ENCODE measurements around the gene XCL1. TPM values are rescaled to one million over a fixed set of nuclear protein-coding genes. Genes with fewer than 3 reads are reported as not detected.

XCL1 gene
- total and polyA plus RNA-seq, 2 experiments from 2014 or later = 0.24 TPM; not detected in 1

DNA sequence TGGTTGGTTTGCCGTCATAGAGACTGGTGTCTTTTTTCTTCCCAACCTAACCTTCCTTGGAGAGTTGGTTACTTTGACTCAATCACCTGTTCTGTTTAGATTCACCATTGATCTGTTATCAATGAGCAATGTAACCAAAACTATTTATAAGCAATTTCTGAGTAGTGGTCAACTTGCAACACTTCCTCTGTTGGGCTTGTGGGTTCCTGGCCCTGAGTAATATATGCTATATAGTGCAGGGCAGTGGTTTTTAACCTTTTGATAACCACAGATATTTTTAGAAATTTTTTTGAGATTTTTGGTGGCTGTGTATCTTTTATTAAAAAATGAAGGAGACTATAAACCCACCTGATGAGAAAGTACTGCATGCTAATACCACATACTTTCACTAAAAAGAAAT lies 9.4 kb upstream of the XCL1 start (continued):
- TF ChIP-seq JUNB (IDR thresholded peaks at IDR 0.05; ENCODE audit: unreplicated experiment) = no peak
- TF ChIP-seq, protein P1, sequence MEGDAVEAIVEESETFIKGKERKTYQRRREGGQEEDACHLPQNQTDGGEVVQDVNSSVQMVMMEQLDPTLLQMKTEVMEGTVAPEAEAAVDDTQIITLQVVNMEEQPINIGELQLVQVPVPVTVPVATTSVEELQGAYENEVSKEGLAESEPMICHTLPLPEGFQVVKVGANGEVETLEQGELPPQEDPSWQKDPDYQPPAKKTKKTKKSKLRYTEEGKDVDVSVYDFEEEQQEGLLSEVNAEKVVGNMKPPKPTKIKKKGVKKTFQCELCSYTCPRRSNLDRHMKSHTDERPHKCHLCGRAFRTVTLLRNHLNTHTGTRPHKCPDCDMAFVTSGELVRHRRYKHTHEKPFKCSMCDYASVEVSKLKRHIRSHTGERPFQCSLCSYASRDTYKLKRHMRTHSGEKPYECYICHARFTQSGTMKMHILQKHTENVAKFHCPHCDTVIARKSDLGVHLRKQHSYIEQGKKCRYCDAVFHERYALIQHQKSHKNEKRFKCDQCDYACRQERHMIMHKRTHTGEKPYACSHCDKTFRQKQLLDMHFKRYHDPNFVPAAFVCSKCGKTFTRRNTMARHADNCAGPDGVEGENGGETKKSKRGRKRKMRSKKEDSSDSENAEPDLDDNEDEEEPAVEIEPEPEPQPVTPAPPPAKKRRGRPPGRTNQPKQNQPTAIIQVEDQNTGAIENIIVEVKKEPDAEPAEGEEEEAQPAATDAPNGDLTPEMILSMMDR (conservative IDR thresholded peaks at IDR 0.05; ENCODE audit: low read depth in 2 of 2) = no peak
- TF ChIP-seq, protein P2, sequence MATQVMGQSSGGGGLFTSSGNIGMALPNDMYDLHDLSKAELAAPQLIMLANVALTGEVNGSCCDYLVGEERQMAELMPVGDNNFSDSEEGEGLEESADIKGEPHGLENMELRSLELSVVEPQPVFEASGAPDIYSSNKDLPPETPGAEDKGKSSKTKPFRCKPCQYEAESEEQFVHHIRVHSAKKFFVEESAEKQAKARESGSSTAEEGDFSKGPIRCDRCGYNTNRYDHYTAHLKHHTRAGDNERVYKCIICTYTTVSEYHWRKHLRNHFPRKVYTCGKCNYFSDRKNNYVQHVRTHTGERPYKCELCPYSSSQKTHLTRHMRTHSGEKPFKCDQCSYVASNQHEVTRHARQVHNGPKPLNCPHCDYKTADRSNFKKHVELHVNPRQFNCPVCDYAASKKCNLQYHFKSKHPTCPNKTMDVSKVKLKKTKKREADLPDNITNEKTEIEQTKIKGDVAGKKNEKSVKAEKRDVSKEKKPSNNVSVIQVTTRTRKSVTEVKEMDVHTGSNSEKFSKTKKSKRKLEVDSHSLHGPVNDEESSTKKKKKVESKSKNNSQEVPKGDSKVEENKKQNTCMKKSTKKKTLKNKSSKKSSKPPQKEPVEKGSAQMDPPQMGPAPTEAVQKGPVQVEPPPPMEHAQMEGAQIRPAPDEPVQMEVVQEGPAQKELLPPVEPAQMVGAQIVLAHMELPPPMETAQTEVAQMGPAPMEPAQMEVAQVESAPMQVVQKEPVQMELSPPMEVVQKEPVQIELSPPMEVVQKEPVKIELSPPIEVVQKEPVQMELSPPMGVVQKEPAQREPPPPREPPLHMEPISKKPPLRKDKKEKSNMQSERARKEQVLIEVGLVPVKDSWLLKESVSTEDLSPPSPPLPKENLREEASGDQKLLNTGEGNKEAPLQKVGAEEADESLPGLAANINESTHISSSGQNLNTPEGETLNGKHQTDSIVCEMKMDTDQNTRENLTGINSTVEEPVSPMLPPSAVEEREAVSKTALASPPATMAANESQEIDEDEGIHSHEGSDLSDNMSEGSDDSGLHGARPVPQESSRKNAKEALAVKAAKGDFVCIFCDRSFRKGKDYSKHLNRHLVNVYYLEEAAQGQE (IDR thresholded peaks at IDR 0.05; ENCODE audit: unreplicated experiment) = no peak

DNA sequence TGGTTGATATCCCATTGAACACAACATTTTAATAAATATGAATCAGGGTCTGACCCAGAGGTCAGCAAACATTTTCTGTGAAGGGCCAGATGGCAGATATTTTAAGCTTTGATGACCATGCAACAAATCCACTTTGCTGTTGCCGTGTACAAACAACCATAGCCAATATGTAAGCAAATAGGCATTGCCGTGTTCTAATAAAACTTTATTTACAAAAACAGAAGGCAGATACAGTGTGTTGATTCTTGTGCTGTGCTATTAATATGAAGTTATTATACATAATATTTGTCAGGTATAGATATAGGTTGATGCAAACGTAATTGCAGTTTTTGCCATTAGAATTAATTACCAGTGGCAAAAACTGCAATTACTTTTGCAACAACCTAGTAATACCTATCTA lies 8.8 kb upstream of the XCL1 start:
- Mint-ChIP-seq H3K9me3 (no peaks in the 10 kb centered on the region; the same call in 1 of the 3 replicates), H3K27ac (no peak overlapping the region; the same call in 1 of the 2 replicates), H3K27me3 (ENCODE audit: insufficient read depth, low read depth, poor library complexity) (peaks cover 2% of the 10 kb centered on the region), H3K4me3 (no peak overlapping the region), H3K36me3 (ENCODE audit: low read depth) (no peaks in the 10 kb centered on the region), H3K4me1 (peaks cover 32% of the 10 kb centered on the region)
- H3K27ac ChIP-seq (ENCODE audit: low read depth) = no peak overlapping the region
- H3K9me2 ChIP-seq (ENCODE audit: insufficient read depth) = no peaks in the 10 kb centered on the region; the same call in 1 of the 2 replicates
- H3K4me2 ChIP-seq = no peak overlapping the region
- no peaks in the 10 kb centered on the region for H3K27me3 ChIP-seq (ENCODE audit: insufficient read depth)
- H3K4me3 ChIP-seq = no peak overlapping the region
- DNase-seq (ENCODE audit: low spot score) (no peak), ATAC-seq (no peak)
- H3K79me2 ChIP-seq (replicated peaks; ENCODE audit: insufficient read depth) = no peaks in the 10 kb centered on the region
- peaks cover 27% of the 10 kb centered on the region for H3K4me1 ChIP-seq (ENCODE audit: insufficient read depth)
- H3F3A ChIP-seq (replicated peaks; ENCODE audit: low read depth) = no peaks in the 10 kb centered on the region
- H4K20me1 ChIP-seq (replicated peaks; ENCODE audit: insufficient read depth) = no peaks in the 10 kb centered on the region
- no peak overlapping the region for H2AFZ ChIP-seq
- TF ChIP-seq JUNB (IDR thresholded peaks at IDR 0.05; ENCODE audit: unreplicated experiment) = no peak
- TF ChIP-seq CREB1 (CRISPR knock-in tag; IDR thresholded peaks at IDR 0.05; ENCODE audit: low read depth) = no peak
- no peaks in the 10 kb centered on the region for H3K36me3 ChIP-seq (ENCODE audit: insufficient read depth)

DNA sequence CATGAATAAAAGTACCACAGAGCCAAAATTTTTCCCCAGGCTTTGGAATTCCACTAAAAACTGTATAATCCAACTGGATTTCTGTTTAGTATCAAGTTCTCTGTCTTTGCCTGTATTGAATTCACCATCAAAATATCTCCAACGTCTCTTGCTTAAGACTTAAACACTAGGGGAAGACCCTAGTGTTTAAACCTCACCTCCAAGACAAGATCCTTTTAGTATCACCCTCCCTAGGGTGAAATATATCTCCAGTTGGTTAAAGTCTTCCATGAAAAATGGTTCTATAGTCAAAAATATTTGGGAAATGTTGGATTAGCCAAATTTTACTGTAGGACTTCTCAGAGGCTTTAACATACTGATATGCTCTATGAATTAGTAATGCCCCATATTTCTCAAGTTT lies 8.1 kb upstream of the XCL1 start:
- Histone ChIP-seq H4K20me1 (replicated peaks; ENCODE audit: insufficient read depth) (no peaks in the 10 kb centered on the region), H3K27ac (ENCODE audit: low read depth) (no peak overlapping the region), H3F3A (replicated peaks; ENCODE audit: low read depth) (no peaks in the 10 kb centered on the region), H3K4me2 (no peak overlapping the region), H3K4me1 (ENCODE audit: insufficient read depth) (peaks cover 29% of the 10 kb centered on the region), H3K27me3 (ENCODE audit: insufficient read depth) (no peaks in the 10 kb centered on the region), H3K36me3 (ENCODE audit: insufficient read depth) (no peaks in the 10 kb centered on the region), H3K79me2 (replicated peaks; ENCODE audit: insufficient read depth) (no peaks in the 10 kb centered on the region), H3K4me3 (no peak overlapping the region), H2AFZ (no peak overlapping the region), H3K9me2 (ENCODE audit: insufficient read depth) (no peaks in the 10 kb centered on the region; the same call in 1 of the 2 replicates)
- H3K4me3 Mint-ChIP-seq = no peak overlapping the region
- no peaks in the 10 kb centered on the region; the same call in 1 of the 3 replicates for H3K9me3 Mint-ChIP-seq
- peaks cover 32% of the 10 kb centered on the region for H3K4me1 Mint-ChIP-seq
- no peak for ATAC-seq
- peaks cover 2% of the 10 kb centered on the region for H3K27me3 Mint-ChIP-seq (ENCODE audit: insufficient read depth, low read depth, poor library complexity)
- no peaks in the 10 kb centered on the region for H3K36me3 Mint-ChIP-seq (ENCODE audit: low read depth)
- DNase-seq (ENCODE audit: low spot score) = no peak
- no peak overlapping the region for H3K27ac Mint-ChIP-seq
- TF ChIP-seq CREB1 (CRISPR knock-in tag; IDR thresholded peaks at IDR 0.05; ENCODE audit: low read depth) = no peak
- TF ChIP-seq, protein P2 (IDR thresholded peaks at IDR 0.05; ENCODE audit: unreplicated experiment) = no peak
- TF ChIP-seq ZNF114 (CRISPR knock-in tag; IDR thresholded peaks at IDR 0.05) = no peak

All from GM23338 (cell line).